HepG2 (cell line): ENCODE measurements around the gene TALDO1. TPM values are rescaled to one million over a fixed set of nuclear protein-coding genes. Genes with fewer than 3 reads are reported as not detected.
A peak's percentile ranks its signal among the peaks of the same experiment; 100 is the strongest.

Experiments used
- FOSL1 ChIP-seq: sonication (generic); formaldehyde crosslinking; IDR thresholded peaks from 2 replicates; pipeline ENCODE4 v1.9.0; 2021; ENCODE audit warnings: missing genetic modification reagents, borderline replicate concordance
- HOMEZ ChIP-seq: IDR thresholded peaks from 2 replicates; pipeline ENCODE4 v1.6.1; 2016; ENCODE audit warnings: low read depth
- KDM5B ChIP-seq: sonication (generic); formaldehyde crosslinking; IDR thresholded peaks from 2 replicates; pipeline ENCODE4 v1.4.0; 2020; ENCODE audit warnings: missing genetic modification reagents, mild to moderate bottlenecking, borderline replicate concordance
- MBD4 ChIP-seq: IDR thresholded peaks from 2 replicates; pipeline ENCODE4 v1.6.1; 2012; ENCODE audit warnings: low read length, inconsistent platforms, borderline replicate concordance
- NCOA1 ChIP-seq: sonication (generic); formaldehyde crosslinking; IDR thresholded peaks from 2 replicates; pipeline ENCODE4 v1.9.0; 2021; ENCODE audit warnings: missing genetic modification reagents
- PRMT3 ChIP-seq: sonication (generic); formaldehyde crosslinking; IDR thresholded peaks from 2 replicates; pipeline ENCODE4 v1.8.1; 2022; ENCODE audit warnings: low read depth, mild to moderate bottlenecking, moderate library complexity, missing genetic modification reagents, borderline replicate concordance
- RBM39 ChIP-seq: fragments of 200-400 bp; formaldehyde crosslinking; IDR thresholded peaks from one replicate; pipeline ENCODE4 v1.6.1; 2018; ENCODE audit warnings: antibody characterized with exemption, mild to moderate bottlenecking, low read depth, low read length; ENCODE audit not compliant: poor library complexity, severe bottlenecking
- SNRNP70 ChIP-seq: fragments of 200-400 bp; formaldehyde crosslinking; IDR thresholded peaks from 2 replicates; pipeline ENCODE4 v1.6.1; 2017; ENCODE audit warnings: mild to moderate bottlenecking, low read depth, low read length, moderate library complexity
- SPEN ChIP-seq: sonication (generic); formaldehyde crosslinking; IDR thresholded peaks from 2 replicates; pipeline ENCODE4 v1.5.1; 2020; ENCODE audit warnings: low read depth, mild to moderate bottlenecking, missing genetic modification reagents
- SRSF9 ChIP-seq: fragments of 200-400 bp; formaldehyde crosslinking; IDR thresholded peaks from 2 replicates; pipeline ENCODE4 v1.6.1; 2018; ENCODE audit warnings: borderline replicate concordance, mild to moderate bottlenecking, low read depth, low read length; ENCODE audit not compliant: insufficient read depth, poor library complexity, severe bottlenecking
- TBX2 ChIP-seq: sonication (generic); formaldehyde crosslinking; IDR thresholded peaks from 2 replicates; pipeline ENCODE4 v1.5.0; 2020; ENCODE audit warnings: missing genetic modification reagents, mild to moderate bottlenecking, borderline replicate concordance
- XBP1 ChIP-seq: sonication (generic); formaldehyde crosslinking; IDR thresholded peaks from 2 replicates; pipeline ENCODE4 v1.5.0; 2020; ENCODE audit warnings: missing genetic modification reagents
- YEATS4 ChIP-seq: sonication (generic); formaldehyde crosslinking; IDR thresholded peaks from 2 replicates; pipeline ENCODE4 v1.4.0; 2020; ENCODE audit warnings: missing genetic modification reagents, borderline replicate concordance
- YY1 ChIP-seq: IDR thresholded peaks from 2 replicates; pipeline ENCODE4 v1.6.1; 2011; ENCODE audit warnings: low read length, low read depth, moderate library complexity, mild to moderate bottlenecking; ENCODE audit not compliant: insufficient read depth, insufficient replicate concordance
- ZMYM3 ChIP-seq: sonication (generic); formaldehyde crosslinking; IDR thresholded peaks from 2 replicates; pipeline ENCODE4 v1.5.1; 2020; ENCODE audit warnings: mild to moderate bottlenecking, missing genetic modification reagents
- ZNF281 ChIP-seq: sonication (generic); formaldehyde crosslinking; IDR thresholded peaks from 2 replicates; pipeline ENCODE4 v1.4.0; 2020; ENCODE audit warnings: missing genetic modification reagents, borderline replicate concordance
- ZNF354B ChIP-seq: sonication (generic); formaldehyde crosslinking; IDR thresholded peaks from 2 replicates; pipeline ENCODE4 v1.8.0; 2022; ENCODE audit warnings: mild to moderate bottlenecking, missing genetic modification reagents
- ZNF446 ChIP-seq: sonication (generic); formaldehyde crosslinking; IDR thresholded peaks from 2 replicates; pipeline ENCODE4 v1.5.0; 2020; ENCODE audit warnings: mild to moderate bottlenecking, missing genetic modification reagents
- ZNF552 ChIP-seq: sonication (generic); formaldehyde crosslinking; IDR thresholded peaks from 2 replicates; pipeline ENCODE4 v1.9.0; 2022; ENCODE audit warnings: missing genetic modification reagents, mild to moderate bottlenecking, borderline replicate concordance
- ZNF737 ChIP-seq: sonication (generic); formaldehyde crosslinking; IDR thresholded peaks from 2 replicates; pipeline ENCODE4 v1.5.0; 2020; ENCODE audit warnings: missing genetic modification reagents, mild to moderate bottlenecking, borderline replicate concordance
- ZNF776 ChIP-seq: sonication (generic); formaldehyde crosslinking; IDR thresholded peaks from 2 replicates; pipeline ENCODE4 v1.4.0; 2020; ENCODE audit warnings: mild to moderate bottlenecking, missing genetic modification reagents
- polyA plus RNA-seq, 8 experiments: library from polyadenylated mRNA; depleted of rRNA in 3 of 8; stranded (reverse) in 7 of 8; unstranded in 1 of 8; fragments of >200 nt; fragmentation: Illumina TruSeq in 4 of 8; extraction: Trizol in 4 of 8; gene quantifications; 2 replicates each; pipeline versions ENCODE4 v1.2.1 to v1.2.3, GENCODE V29; 2011 to 2016; ENCODE audit warnings: low read depth in 4 of 8, missing spikeins in 1 of 8, mixed read lengths in 1 of 8; ENCODE audit not compliant: insufficient read depth in 1 of 8
- total RNA-seq, 5 experiments: library from RNA; depleted of rRNA; stranded (reverse); fragments of >200 nt; fragmentation: Illumina TruSeq; extraction: Trizol; gene quantifications; 2 replicates each; pipeline ENCODE4 v1.2.3, GENCODE V29; 2016; ENCODE audit warnings: low read depth in 1 of 5
- TF ChIP-seq, protein P1 (sequence below): sonication (generic); formaldehyde crosslinking; IDR thresholded peaks from 2 replicates; pipeline ENCODE4 v1.5.0; 2020; ENCODE audit warnings: mild to moderate bottlenecking, low read depth, missing genetic modification reagents, borderline replicate concordance
- TF ChIP-seq, protein P2 (sequence below): sonication (generic); formaldehyde crosslinking; IDR thresholded peaks from 2 replicates; pipeline ENCODE4 v1.4.0; 2020; ENCODE audit warnings: missing genetic modification reagents

TALDO1 gene
- total and polyA plus RNA-seq, 2 of the 13 experiments (the other 11 are each of a cell fraction or from before 2014, with no cell fraction given), result 107 to 240 TPM

DNA sequence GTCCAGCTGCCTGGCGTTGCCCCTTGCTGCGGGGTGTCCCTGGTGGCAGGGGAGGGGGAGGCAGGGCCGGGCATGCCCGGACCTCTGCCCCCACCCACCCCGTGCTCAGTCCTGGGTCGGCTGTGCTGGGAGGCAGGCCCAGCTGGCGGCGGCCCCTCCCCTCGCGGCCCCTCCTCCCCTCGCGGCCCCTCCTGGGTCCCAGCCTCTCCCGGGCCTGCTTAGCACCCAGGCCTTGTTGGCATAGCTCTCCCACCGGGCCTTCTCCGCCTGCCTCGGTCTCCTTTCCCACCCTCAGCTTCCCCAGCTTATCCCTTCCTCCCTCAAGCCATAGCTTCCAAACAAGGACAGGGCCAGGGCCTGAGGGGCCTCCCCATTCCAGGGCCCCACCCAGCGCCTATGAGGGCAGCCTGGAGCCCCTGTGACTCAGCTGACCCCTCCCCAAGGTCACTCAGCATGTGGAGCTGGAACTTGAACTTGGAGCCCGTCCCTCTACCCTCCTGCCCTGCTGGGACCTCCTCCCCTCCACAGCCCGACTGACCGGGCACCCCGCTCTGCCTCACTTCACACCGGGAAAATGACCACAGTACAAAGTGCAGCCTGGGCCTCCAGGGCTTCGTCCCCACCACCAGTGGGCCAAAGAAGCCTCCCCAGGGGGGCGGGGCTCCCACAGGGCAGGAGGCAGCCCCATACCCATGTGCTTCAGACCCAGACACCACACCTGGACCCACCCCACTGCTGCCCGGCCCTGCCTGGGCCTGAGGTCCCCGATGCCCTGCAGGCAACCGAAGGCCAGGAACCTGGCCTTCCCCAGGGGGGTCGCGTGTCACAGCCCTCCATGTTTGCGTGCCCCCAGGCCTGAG lies 40.1 kb upstream of the TALDO1 start (continued):
- TF ChIP-seq RBM39, result peak; percentile 82
- TF ChIP-seq, protein P1, sequence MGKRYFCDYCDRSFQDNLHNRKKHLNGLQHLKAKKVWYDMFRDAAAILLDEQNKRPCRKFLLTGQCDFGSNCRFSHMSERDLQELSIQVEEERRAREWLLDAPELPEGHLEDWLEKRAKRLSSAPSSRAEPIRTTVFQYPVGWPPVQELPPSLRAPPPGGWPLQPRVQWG (CRISPR knock-in tag), result no peak
- TF ChIP-seq ZNF446 (CRISPR knock-in tag), result no peak
- peak; percentile 97 for TF ChIP-seq TBX2 (CRISPR knock-in tag)
- peak; percentile 57; the same call in 1 of the 2 replicates for TF ChIP-seq PRMT3
- TF ChIP-seq FOSL1 (CRISPR knock-in tag), result peak; percentile 88
- TF ChIP-seq HOMEZ (CRISPR knock-in tag), result peak; percentile 46
- TF ChIP-seq YEATS4 (CRISPR knock-in tag), result peak; percentile 76
- no peak for TF ChIP-seq ZNF354B (CRISPR knock-in tag)
- peak; percentile 63; the same call in 1 of the 2 replicates for TF ChIP-seq ZNF281 (CRISPR knock-in tag)
- TF ChIP-seq NCOA1, result peak; percentile 95
- TF ChIP-seq ZNF776 (CRISPR knock-in tag), result 0 out of 2 replicates have a peak, but pooled peaks have one; percentile 37
- peak; percentile 96 for TF ChIP-seq SPEN
- no peak for TF ChIP-seq YY1
- TF ChIP-seq XBP1, result no peak
- TF ChIP-seq, protein P2, sequence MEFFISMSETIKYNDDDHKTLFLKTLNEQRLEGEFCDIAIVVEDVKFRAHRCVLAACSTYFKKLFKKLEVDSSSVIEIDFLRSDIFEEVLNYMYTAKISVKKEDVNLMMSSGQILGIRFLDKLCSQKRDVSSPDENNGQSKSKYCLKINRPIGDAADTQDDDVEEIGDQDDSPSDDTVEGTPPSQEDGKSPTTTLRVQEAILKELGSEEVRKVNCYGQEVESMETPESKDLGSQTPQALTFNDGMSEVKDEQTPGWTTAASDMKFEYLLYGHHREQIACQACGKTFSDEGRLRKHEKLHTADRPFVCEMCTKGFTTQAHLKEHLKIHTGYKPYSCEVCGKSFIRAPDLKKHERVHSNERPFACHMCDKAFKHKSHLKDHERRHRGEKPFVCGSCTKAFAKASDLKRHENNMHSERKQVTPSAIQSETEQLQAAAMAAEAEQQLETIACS, result no peak
- TF ChIP-seq ZMYM3, result peak; percentile 61; the same call in 1 of the 2 replicates
- TF ChIP-seq SNRNP70, result no peak
- TF ChIP-seq SRSF9, result no peak
- TF ChIP-seq ZNF737 (CRISPR knock-in tag), result 0 out of 2 replicates have a peak, but pooled peaks have one; percentile 22
- TF ChIP-seq ZNF552 (CRISPR knock-in tag), result no peak; the same call in 1 of the 2 replicates
- no peak for TF ChIP-seq MBD4
- peak; percentile 90 for TF ChIP-seq KDM5B
